Midbrain (tissue), 1 donor: ENCODE results near the gene FDPS.
"Not testable (repeated sequence)": the region's sequence is repeated elsewhere in the genome, so short reads cannot be mapped to it uniquely, and the experiment has no call there.

Experiments
- DNase-seq: peaks from one replicate; lab custom pipeline; 2025; lab: John Stamatoyannopoulos, UW

Gene FDPS

DNA sequence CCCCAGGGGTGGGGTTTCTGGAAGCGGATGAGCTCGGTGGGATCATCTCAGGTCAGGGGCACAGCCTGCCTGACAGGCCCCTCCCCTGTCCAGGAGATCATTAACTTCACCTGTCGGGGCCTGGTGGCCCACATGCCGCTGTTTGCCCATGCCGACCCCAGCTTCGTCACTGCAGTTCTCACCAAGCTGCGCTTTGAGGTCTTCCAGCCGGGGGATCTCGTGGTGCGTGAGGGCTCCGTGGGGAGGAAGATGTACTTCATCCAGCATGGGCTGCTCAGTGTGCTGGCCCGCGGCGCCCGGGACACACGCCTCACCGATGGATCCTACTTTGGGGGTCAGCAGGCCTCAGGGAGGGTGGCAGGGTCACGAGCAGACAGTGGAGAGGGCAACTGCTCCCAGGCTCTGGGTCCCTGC is 23.0 kb upstream of the FDPS start:
- no peak for DNase-seq

DNA sequence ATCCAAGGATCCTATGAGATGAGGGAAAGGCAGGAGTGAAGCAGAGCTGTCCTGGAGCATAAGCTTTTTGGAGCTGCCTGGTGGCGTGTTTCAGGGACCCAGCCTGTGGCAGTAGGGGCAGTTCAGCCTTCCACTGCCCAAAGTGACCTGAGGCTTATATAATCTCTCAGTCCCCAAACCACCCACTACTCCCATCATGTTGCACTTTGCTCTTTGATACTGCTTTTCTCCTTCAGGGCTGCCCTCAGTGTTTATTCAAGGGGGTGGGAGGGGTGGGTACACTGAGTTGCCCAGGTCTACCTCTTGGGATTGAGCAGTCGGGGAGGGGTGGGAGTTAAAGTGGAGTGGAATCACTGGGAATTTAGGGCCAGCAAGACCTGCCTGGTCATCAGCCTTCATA is 22.1 kb upstream of the FDPS start:
- no peak for DNase-seq

DNA sequence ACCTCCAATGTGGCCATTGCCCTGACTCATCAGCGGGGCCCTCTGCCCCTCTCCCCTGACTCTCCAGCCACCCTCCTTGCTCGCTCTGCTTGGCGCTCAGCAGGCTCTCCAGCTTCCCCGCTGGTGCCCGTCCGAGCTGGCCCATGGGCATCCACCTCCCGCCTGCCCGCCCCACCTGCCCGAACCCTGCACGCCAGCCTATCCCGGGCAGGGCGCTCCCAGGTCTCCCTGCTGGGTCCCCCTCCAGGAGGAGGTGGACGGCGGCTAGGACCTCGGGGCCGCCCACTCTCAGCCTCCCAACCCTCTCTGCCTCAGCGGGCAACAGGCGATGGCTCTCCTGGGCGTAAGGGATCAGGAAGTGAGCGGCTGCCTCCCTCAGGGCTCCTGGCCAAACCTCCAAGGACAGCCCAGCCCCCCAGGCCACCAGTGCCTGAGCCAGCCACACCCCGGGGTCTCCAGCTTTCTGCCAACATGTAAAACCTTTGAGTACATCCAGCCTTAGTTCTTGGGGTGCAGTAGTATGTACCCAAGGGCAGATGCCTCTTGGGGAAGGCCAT is 20.6 kb upstream of the FDPS start:
- no peak for DNase-seq

DNA sequence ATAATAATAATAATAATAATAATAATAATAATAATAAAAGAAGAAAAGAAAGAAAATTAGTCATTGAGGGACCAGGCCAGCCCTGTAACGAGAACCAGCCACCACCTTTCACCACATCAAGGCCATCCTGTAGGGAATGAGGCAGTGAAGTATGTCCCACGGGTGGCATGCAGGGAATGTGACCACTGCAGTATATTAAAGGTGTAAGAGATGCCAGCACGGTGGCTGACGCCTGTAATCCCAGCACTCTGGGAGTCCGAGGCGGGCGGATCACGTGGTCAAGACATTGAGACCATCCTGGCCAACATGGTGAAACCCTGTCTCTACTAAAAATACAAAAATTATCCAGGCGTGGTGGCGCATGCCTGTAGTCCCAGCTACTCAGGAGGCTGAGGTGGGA is 17.7 kb upstream of the FDPS start:
- not testable (repeated sequence) for DNase-seq

DNA sequence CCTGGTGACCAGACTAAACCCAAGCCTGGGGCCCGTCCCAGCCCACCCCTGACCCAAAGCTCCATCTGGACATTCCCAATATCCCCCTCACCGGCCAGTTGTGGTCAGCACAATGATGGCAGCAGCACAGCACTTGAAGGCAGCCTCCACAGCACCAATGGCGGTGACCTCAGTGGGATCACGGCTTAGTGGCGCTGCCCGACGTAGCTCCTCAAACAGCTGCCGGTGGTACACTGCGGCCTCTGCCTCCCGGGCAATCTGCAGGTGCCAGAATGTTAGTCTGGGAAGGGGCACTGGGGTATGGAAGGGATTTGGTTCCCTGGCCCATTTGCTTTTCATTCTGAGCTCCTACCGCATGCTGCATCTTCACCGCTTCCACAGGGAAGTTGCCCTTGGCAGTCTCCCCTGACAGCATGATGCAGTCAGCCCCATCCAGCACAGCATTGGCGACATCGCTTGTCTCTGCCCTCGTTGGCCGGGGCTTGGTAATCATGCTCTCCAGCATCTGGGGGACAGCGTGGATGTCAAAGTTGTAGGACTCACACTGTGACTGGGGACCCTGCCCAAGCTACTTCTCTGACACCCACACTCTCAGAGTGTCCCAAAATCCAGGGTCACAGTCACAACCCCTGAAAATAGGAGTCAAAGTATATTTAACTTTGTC is 15.4 kb upstream of the FDPS start:
- DNase-seq, result no peak

DNA sequence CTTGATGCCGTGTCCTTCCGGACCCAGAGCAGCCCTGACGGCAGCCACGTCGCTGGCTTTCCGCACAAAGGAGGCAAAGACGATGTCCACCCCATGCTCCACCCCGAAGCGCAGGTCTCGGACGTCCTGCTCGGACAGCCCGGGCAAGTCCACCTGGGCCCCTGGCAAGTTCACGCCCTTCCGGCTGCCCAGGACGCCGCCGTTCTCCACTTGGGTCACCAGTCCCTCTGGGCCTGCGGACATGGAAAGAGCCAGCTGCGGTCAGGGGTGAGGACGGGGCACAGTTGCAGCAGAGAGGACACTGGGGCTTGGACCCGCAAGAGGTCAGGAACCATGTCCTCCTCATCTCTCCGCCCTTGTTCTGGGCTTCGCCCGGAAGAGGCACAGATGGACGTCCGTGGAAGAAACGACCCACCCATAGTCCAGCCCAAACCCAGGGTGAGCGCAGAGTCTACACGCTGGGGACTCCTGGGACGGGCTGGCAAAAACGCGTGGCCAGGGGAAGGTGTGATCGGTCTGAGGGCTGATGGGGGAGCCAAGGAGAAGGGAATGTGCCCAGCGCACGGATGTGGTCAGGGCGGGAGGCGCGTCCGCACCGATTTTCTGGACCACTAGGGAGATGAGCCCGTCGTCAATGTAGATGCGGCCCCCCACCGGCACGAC is 14.0 kb upstream of the FDPS start:
- DNase-seq, result no peak

DNA sequence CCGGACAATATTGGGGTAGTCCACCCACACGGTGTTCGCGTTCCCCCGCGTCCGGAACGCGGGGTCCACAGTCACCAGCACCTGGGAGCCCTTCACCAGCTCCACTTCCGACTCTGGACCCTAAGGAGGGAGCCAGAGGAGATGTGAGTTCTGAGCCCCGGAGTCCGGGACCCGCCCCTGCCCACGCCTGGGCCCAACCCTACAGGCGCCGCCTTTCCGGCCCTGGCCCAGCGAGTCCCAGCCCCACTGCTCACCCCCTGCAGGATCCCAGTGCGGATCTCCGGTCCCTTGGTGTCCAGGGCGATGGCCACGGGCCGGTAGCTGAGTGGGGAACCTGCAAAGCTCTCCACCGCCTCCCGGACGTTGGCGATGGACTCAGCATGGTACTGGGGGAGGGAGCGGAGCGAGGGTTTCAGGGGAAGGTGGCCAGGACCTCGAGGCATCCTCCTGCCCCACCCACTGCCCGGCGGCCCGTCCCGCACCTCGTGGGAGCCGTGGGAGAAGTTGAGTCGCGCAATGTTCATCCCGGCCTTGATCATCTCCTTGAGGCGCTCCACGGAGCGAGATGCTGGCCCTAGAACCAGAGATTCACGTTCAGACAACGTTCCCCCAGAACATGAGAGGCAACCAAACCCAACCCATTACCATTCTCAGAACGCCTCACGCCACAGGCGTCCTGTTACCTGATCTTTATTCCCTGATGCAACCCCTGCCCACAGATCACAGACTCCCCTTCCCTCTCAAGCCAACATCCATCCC is 13.3 kb upstream of the FDPS start:
- no peak for DNase-seq

DNA sequence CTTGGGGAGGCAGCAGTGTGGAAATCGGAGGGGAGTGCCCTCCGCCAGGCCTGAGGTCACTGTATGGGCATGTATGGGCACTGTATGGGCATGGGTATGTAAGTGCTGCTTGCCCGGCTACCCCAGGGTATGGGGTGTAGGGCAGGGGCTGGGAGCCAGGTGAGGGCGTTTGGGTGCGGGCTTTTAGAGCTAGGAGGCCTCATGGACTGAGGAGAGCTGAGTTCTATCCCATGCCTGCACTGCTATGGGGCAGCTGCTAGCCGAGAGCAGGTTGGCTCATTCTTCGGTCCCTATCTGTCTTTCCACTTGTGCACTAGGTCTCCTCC is 12.8 kb upstream of the FDPS start:
- no peak for DNase-seq

DNA sequence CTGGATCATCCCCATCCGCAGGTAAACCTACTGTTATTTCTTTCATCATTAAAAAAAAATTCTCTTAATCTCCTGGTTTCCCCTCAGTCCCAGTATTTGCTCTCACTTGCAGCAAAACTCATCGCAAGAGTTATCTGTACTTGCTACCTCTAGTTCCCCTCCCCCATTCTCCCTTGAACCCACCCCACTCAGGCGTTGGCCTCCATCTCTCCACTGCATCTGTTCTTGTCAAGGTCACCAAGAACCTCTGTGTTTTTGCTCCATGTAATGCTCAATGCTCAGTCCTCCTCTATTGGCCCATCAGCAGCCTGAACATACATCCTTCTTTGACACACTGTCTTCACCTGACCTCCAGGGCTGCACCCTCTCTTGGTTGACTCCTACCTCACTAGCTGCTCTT is 12.0 kb upstream of the FDPS start:
- DNase-seq, result no peak

DNA sequence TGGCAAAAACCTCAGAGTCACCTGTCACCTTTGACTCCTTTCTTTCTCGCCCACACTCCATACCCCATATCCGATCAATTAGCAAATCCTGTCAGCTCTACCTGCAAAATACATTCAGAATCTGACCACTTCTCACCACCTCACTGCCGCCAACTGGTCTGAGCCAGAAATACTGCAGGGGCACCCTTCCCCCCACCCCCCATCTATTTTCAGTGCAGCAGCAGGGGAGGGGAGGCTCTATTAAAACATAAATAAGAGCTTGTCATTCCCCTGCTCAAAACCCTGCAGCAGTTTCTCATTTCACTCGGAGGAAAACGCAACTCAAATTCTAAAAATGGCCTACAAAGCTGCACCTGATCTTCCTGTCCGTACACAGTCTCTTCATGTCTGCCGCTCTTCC is 11.3 kb upstream of the FDPS start:
- no peak for DNase-seq

DNA sequence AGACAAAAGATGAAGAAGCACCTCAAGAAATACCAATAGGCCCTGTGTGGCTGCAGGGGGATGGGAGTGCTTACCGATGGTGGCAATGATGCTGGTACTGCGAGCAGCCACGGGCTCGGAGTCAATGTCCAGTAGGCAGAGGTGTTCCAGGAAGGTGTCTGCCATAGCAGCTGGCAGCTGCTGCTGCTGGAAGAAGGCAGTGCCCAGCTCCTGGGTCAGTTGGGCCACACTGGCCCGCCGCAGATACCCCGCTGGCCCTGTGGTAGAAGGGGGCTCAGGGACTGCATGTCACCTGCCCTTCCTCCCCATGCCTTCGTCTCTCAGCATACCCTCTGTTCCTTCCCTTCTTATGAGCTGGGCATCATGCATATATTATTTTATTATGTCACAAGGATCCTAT is 8.6 kb upstream of the FDPS start:
- DNase-seq, result no peak

DNA sequence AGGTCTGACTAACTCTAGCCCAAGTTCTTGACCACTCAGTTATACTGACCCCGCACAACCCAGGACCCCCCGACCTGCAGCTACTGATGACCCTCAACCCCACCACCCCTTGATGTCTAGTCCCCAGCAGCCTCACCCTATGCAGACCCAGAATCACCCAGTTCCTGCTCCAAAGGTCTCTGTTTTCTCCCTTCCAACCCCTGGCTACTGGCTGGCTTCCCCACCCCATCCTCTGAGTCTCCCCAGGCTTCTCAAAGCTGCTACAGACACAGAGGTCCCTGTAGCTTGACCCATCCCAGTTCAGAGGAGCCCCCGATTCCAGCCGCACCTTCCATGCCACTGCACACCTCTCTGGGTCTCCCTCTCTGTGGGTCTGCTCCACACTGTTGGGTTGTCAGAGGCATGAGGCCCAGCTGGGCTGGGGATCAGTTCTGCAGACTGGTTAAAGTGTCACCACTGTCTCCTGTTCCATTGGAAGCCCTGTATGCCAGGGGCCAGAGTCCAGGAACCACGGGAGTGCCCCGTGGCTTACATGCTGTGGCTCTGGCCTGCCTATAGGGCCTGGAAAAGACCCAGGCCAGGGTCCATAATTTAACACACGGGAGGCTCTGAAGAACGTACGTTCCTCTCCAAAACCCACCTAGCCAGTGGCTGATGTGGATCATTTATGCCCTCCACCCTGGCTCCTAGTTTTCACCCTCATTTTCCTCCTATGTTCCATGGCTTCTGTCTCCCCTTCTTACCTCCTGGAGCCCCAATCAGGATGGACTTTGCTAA is 7.9 kb upstream of the FDPS start:
- no peak for DNase-seq

DNA sequence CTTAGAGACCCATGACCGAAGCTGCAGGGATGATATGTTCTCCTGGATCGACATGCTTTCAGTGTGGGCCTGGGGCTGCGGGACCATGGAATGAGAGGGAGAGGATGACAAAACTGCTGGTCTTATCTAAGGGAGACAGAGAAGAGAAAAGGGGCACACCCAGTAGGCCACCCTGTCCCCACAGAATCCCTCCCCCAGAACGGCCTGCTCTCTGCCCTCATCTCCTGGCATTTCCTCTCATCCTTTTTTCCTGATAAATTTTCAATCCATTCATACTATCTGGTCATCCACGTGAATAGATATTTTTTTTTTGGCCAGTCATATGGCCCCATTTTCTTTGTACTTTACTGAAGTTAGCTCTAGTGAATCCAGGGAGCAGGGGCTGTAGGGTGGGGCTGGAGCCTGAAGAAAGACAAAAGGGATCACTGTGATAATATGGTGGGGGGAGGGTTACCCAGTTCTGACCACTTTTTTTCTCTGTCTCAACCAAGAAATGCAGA is 7.3 kb upstream of the FDPS start, which contains the start of gene PKLR:
PKLR (minus strand) TSS at position 97 of the 500 bp plus-strand sequence; CDS start at position 54, 43 bp downstream.
- no peak for DNase-seq

DNA sequence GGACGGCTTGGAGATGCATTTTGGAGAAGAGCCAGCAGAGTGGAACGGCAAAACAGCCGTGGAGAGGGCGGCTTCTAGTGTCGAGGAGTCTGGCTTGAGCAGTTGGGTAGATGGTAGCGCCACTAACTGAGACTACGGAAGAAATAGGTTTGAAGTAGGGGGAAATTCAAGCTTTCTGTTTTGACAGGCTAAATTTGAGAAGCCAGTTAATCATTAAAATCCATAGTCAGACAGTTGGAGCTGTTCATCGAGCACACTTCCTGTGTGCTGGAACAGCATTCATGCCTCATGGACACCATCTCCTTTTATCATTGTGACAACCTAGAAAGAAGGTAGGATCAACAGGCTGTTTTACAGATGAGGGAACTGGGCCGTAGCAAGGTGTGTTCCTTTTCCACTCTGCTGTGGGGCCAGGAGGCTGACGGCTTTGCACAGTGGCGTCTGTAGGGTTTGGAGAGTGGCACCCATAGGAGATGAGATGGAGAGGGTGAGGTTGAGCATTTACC is 4.1 kb upstream of the FDPS start:
- DNase-seq, result no peak

DNA sequence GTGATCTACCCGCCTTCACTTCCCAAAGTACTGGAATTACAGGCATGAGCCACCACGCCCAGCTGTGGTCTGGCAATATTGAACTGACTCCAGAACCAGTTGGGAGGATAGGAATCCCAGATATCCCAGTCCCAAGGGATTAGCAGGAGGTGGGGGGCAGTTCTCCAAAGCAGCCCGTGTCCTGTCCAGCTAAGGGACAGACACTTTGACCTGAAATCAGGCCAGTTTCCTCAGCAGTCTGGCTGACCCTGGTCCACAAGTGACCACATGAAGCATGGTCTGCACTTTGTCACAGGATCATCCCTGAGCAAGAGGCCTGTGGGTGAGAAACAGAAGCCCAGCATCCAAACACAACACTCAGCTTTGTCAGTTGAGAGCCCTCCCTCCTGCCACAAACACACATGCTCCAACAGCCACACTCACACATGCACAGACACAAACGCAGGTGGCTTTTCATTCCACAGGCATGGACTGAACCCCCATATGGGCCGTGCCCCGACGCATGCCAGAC is 2.7 kb upstream of the FDPS start:
- no peak for DNase-seq

DNA sequence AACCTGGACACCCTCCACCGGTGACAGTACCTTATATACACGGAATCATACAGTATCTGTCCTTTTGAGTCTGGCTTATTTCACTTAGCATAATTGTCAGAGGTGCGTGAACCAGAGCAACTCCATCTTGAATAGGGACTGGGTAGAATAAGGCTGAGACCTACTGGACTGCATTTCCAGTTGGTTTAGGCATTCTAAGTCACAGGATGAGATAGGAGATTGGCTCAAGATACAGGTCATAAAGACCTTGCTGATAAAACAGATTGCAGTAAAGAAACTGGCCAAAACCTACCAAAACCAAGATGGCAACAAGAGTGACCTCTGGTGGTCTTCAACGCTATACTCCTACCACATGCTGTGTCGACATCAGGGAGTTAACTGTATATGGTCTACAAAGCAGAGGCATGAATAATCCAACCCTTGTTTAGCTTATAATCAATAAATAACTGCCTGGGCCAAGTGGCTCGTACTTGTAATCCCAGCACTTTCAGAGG is 1.4 kb upstream of the FDPS start:
- DNase-seq, result no peak

DNA sequence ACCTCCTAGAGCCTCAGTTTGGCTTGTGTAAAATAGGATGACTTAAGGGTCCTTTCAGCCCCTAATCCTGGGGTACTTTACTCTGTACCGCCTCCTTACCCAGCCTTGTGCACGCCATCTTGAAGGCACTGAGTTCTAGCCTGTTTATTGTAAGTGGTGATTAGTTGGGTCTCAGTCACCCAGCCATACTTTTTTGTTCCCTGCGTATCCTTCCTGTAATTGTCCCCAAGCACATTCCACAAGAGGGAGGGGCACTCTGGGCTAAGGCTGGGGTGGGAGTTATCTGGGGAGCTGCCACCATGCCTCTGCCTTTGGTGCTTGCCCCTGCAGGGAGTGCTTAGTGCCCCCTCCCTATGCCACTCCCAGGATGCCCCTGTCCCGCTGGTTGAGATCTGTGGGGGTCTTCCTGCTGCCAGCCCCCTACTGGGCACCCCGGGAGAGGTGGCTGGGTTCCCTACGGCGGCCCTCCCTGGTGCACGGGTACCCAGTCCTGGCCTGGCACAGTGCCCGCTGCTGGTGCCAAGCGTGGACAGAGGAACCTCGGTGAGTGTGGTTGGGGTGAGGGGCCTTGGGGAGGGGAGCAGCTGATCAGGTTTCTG is 856 bp downstream of the FDPS start:
- DNase-seq, result no peak

DNA sequence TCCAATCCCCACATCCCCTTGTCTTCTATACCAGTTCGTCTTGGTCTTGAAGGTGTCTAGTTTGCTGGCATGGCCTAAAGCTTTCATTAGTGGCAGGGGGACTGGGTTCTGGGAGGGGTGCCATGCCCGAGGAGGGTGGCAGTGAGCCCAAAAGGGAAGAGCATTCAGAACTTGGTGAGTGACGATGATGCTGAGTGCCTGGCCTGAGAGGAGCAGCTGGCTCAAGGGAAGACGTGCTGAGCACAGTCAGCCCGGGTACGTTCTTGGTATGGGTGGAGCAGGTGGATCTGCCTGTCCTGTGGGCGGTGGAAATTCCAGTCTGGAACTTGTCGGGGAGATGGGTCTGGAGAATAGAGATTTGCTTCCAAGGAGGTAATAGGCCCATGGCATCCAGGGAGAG is 4.6 kb downstream of the FDPS start:
- DNase-seq, result peak; percentile 10

DNA sequence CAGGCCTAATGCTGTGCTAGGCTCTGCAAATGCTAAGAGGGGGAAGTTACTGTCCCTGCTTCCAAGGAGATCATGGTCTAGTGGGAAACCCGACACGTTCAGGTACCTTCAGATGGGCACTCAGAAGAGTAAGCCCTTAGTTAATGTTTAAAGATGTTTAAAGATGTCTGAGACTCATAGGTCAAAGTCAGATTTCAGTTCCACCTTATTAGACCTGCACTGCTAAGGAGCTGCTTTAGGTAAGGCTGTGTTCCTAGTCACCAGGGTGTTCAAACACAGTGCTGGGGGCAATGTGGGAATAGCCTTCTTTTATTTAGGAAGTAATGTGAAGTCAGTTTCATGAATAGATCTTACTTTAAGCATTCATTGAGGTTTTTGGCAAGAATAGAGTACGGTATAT is 8.3 kb downstream of the FDPS start:
- no peak for DNase-seq

DNA sequence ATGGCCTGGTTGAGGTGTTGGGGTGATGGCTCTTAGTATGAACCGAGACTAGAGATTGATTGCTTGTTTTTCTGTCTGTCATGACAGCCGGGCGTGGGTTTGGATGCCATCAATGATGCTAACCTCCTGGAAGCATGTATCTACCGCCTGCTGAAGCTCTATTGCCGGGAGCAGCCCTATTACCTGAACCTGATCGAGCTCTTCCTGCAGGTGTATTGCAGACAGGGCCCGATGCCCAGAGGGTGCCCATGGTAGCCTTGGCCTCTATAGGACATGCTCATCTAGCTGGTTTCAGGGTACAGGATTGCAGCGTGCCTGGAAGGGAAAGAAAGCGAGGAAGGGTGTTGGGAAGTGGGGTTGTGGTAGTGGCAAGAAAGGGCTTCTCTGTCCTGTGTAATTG is 9.4 kb downstream of the FDPS start:
- DNase-seq, result no peak

DNA sequence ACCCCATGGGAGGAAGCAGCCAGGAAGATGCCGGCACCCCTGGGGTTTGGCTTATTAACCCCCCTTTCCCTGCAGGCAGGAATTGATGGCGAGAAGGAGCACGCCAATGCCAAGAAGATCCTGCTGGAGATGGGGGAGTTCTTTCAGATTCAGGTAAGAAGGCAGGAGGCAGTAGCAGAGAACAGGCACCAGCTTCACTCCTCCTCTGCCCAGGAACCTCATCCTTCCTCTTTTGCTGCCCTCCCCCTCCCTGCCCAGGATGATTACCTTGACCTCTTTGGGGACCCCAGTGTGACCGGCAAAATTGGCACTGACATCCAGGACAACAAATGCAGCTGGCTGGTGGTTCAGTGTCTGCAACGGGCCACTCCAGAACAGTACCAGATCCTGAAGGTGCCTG is 10.9 kb downstream of the FDPS start:
- DNase-seq, result no peak
